Neural cell (in vitro differentiated cells): ENCODE results near the gene PRKG1.

Experiments
- CTCF ChIP-seq: fragments of 450-650 bp; IDR thresholded peaks from 2 replicates; pipeline ENCODE4 v1.5.1; 2014; ENCODE audit warnings: antibody characterized with exemption, mild to moderate bottlenecking, moderate library complexity; ENCODE audit not compliant: poor library complexity, severe bottlenecking
- SMC3 ChIP-seq: fragments of 450-650 bp; conservative IDR thresholded peaks from 2 replicates; pipeline ENCODE4 v1.6.1; 2014; ENCODE audit warnings: antibody characterized with exemption, mild to moderate bottlenecking, moderate library complexity; ENCODE audit not compliant: poor library complexity

- TF ChIP-seq CTCF (no peak), SMC3 (no peak)
Measured at GRCh38 chr10:51368943-51369342, 294.7 kb downstream of the PRKG1 start.
